ENCODE results near the gene OSBPL10.
A peak's percentile ranks its signal among the peaks of the same experiment; 100 is the strongest.

OSBPL10 gene

GRCh38 chr3:31848163-31848818 lies 132.8 kb downstream of the OSBPL10 start:
- H3K4me1 Mint-ChIP-seq: peaks cover 2% of the 10 kb centered on the region

GRCh38 chr3:31847760-31848159 lies 133.3 kb downstream of the OSBPL10 start:
- no peaks in the 10 kb centered on the region for H3K9me3 Mint-ChIP-seq

More at GRCh38 chr3:31848163-31848818, 132.8 kb downstream of the OSBPL10 start:
- H3K36me3 Mint-ChIP-seq: no peaks in the 10 kb centered on the region
- H3K4me3 Mint-ChIP-seq: no peak overlapping the region
- no peaks in the 10 kb centered on the region for H3K27me3 Mint-ChIP-seq
- H3K9me3 Mint-ChIP-seq: no peaks in the 10 kb centered on the region
- no peak overlapping the region for H3K27ac Mint-ChIP-seq

DNA sequence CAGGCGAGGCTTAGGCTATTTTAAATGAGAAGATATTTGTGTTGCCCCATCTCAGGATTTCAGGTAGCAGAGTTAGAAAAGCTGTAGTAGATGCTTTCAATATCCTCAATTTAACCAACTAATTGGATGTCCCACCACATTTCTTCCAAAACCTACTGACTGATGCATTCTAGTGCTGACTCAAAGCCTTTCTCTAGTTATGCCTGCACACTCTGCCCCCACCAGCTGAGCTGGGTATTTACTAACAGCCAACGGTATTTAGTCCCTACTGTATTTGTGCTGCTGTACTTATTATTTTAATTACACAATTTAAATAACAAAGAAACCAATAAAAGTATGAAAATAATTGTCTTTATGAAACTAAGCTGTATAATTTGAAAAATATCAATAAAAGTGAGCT lies 139.5 kb downstream of the OSBPL10 start:
- Mint-ChIP-seq H3K36me3 (no peaks in the 10 kb centered on the region), H3K4me3 (no peak overlapping the region), H3K4me1 (no peaks in the 10 kb centered on the region), H3K9me3 (no peaks in the 10 kb centered on the region), H3K27me3 (no peaks in the 10 kb centered on the region), H3K27ac (no peak overlapping the region)

More at GRCh38 chr3:31847760-31848159, 133.3 kb downstream of the OSBPL10 start:
- H3K27ac Mint-ChIP-seq: no peak overlapping the region
- H3K4me1 Mint-ChIP-seq: no peaks in the 10 kb centered on the region
- no peak overlapping the region for H3K4me3 Mint-ChIP-seq
- no peaks in the 10 kb centered on the region for H3K27me3 Mint-ChIP-seq
- no peaks in the 10 kb centered on the region for H3K36me3 Mint-ChIP-seq

DNA sequence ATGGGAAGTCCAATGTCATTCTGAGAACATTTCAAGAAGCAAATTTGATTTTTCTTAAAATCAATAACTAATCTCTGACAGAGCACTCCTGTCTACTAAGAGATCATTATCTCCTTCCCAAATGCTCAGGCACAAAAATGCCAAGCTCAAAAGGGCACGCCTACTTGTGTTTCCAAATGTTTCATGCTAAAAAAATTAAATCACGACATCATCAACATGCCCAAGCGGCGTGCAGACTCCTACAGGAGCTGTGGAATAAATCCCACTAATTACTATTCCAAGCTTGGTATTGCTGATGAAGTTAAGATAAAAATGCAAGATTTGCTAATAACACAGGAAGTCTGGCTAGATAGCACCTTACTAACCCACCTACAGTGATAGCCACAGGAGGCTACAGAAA lies 140.8 kb downstream of the OSBPL10 start:
- no peaks in the 10 kb centered on the region for H3K27me3 Mint-ChIP-seq
- no peak overlapping the region for H3K4me3 Mint-ChIP-seq
- no peaks in the 10 kb centered on the region for H3K36me3 Mint-ChIP-seq
- no peak overlapping the region for H3K27ac Mint-ChIP-seq
- H3K9me3 Mint-ChIP-seq: no peaks in the 10 kb centered on the region
- H3K4me1 Mint-ChIP-seq: no peaks in the 10 kb centered on the region

- Mint-ChIP-seq H3K9me3 (no peaks in the 10 kb centered on the region), H3K36me3 (no peaks in the 10 kb centered on the region), H3K27me3 (no peaks in the 10 kb centered on the region), H3K27ac (no peak overlapping the region), H3K4me1 (no peaks in the 10 kb centered on the region), H3K4me3 (no peak overlapping the region)
Observed at GRCh38 chr3:31839144-31839917, 141.7 kb downstream of the OSBPL10 start.

DNA sequence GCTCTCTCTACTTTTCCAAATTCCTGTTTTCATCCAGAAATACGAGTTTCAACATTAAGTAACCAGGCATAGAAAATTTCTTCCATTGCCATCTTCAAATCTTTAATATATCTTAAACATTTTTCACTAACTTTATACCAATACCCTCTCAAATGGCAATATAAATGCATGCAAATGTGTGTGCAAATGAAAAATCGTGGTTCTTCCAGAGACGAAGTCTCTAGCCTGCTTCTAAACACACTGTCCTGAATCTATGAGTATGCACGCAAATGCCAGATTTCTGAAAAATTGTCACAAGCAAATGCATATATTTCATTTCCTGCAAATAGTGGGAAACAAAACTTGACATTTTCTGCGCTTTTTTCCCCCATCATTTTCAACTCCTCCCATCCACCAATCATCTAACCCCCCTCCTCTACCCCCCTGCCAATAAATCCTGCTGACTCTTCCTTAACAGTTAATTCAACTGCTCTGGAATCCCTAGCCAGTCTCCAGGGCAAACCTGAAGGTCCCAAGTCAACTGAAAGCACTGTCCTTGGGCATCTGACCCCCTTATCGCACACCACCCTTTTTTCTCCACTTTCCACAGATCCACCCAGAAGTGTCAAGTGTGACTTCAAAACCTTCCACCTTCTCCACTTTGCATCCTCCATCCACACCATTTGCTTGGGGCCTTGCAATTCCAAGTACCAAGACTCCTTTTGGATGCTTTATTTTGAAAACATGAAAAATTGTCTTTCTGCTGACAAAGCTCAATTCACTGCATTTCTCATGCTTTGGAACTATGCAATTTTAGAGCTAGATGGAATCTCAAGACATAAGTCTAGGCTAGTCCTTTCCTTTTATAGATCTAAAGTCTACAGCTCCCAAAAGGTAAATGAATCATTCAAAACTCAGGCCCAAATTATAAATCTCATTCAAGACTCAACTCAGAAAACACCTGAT lies 144.7 kb downstream of the OSBPL10 start:
- H3K27me3 Mint-ChIP-seq: no peaks in the 10 kb centered on the region
- H3K9me3 Mint-ChIP-seq: no peaks in the 10 kb centered on the region
- no peaks in the 10 kb centered on the region for H3K36me3 Mint-ChIP-seq
- no peak overlapping the region for H3K27ac Mint-ChIP-seq
- H3K4me3 Mint-ChIP-seq: no peak overlapping the region
- H3K4me1 Mint-ChIP-seq: peaks cover 9% of the 10 kb centered on the region

GRCh38 chr3:31833391-31834190 lies 147.5 kb downstream of the OSBPL10 start:
- no peak overlapping the region for H3K27ac Mint-ChIP-seq
- no peaks in the 10 kb centered on the region for H3K9me3 Mint-ChIP-seq
- H3K4me1 Mint-ChIP-seq: peaks cover 34% of the 10 kb centered on the region
- H3K4me3 Mint-ChIP-seq: no peak overlapping the region
- H3K36me3 Mint-ChIP-seq: no peaks in the 10 kb centered on the region
- H3K27me3 Mint-ChIP-seq: no peaks in the 10 kb centered on the region

- Mint-ChIP-seq H3K27me3 (no peaks in the 10 kb centered on the region), H3K4me1 (peaks cover 38% of the 10 kb centered on the region), H3K4me3 (no peak overlapping the region), H3K36me3 (no peaks in the 10 kb centered on the region), H3K9me3 (no peaks in the 10 kb centered on the region), H3K27ac (no peak overlapping the region)
Observed at GRCh38 chr3:31832551-31832950, 148.5 kb downstream of the OSBPL10 start.

GRCh38 chr3:31831591-31831990 lies 149.5 kb downstream of the OSBPL10 start:
- Mint-ChIP-seq H3K4me1 (peaks cover 38% of the 10 kb centered on the region), H3K27ac (no peak overlapping the region), H3K4me3 (no peak overlapping the region), H3K36me3 (no peaks in the 10 kb centered on the region), H3K27me3 (no peaks in the 10 kb centered on the region), H3K9me3 (no peaks in the 10 kb centered on the region)

DNA sequence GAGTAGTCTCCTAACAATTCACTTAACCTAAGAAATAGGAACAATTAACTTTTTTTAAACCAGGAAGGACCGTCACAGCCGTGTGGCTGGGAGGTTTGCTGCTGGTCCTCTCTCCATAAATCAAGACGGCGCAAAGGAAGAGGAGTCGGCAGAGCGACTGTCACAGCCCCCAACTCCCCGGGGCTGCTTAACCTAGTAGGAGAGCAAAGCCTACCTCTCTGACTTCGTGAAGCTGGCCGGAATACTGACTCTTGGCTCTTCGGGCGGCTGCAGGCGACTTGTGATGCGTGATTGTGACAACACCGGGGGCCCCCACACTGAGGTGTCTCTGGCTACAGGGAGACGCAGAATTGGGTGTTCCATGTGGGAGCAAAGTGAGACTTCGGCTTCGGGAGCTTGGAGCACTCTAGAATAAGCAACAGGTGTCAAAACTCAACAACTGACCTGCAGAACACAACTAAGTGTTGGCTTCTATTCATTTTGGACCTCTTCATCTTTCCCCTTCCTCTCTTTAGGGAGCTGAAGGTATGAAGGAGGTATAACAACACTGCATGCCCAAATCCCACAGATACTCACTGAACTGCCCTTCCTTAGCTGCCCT lies 151.1 kb downstream of the OSBPL10 start:
- Mint-ChIP-seq H3K27ac (no peak overlapping the region), H3K4me1 (peaks cover 38% of the 10 kb centered on the region), H3K36me3 (no peaks in the 10 kb centered on the region)

GRCh38 chr3:31829010-31829409 lies 152.1 kb downstream of the OSBPL10 start:
- Mint-ChIP-seq H3K27me3 (no peaks in the 10 kb centered on the region), H3K27ac (peak overlapping the region; percentile 79), H3K4me3 (peak overlapping the region; percentile 51), H3K36me3 (no peaks in the 10 kb centered on the region), H3K9me3 (no peaks in the 10 kb centered on the region), H3K4me1 (peaks cover 38% of the 10 kb centered on the region)

More for the DNA sequence above, 151.1 kb downstream of the OSBPL10 start:
- H3K27me3 Mint-ChIP-seq: no peaks in the 10 kb centered on the region
- no peaks in the 10 kb centered on the region for H3K9me3 Mint-ChIP-seq
- H3K4me3 Mint-ChIP-seq: no peak overlapping the region

DNA sequence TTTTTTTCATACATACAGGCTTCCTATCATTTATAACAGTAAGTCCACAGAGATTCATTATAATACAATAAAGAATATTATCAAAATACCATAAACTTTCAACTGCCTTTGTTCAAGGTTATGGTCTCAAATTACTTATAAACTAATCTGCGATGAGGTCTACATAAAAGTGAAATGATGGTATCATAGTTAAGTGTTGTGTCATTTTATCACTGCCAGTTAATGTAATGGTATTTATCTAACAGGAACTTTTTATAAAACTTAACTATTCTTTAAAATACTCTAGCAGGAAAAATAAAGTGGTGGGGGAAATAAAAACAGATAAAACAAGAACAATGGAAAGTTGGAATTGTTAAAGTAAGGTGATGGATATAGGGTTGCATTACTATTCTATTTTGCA lies 153.1 kb downstream of the OSBPL10 start:
- no peaks in the 10 kb centered on the region for H3K9me3 Mint-ChIP-seq
- peaks cover 38% of the 10 kb centered on the region for H3K4me1 Mint-ChIP-seq
- H3K27ac Mint-ChIP-seq: no peak overlapping the region
- H3K27me3 Mint-ChIP-seq: no peaks in the 10 kb centered on the region
- H3K4me3 Mint-ChIP-seq: no peak overlapping the region
- H3K36me3 Mint-ChIP-seq: no peaks in the 10 kb centered on the region

DNA sequence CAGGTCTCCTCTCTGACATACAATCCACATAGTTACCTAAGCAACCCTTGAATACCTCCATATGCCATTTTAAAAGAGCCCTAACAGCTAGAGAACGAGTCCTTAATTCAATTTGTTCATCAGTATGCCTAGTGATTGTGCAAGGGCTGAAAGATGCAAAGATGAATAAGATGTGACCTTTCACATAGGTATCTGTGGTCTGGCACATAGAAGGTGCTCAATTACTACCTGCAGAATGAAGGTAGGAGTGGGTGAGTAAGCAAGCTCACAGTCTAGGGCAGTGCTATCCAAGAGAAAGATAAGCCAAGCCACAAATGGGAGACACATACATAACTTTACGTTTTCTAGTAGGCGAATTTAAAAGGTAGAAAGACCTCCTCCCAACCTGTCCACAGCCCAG lies 157.9 kb downstream of the OSBPL10 start:
- no peaks in the 10 kb centered on the region for H3K9me3 Mint-ChIP-seq
- no peaks in the 10 kb centered on the region for H3K36me3 Mint-ChIP-seq
- no peak overlapping the region for H3K27ac Mint-ChIP-seq
- H3K27me3 Mint-ChIP-seq: no peaks in the 10 kb centered on the region
- no peak overlapping the region for H3K4me3 Mint-ChIP-seq
- peaks cover 9% of the 10 kb centered on the region for H3K4me1 Mint-ChIP-seq

- no peaks in the 10 kb centered on the region for H3K27me3 Mint-ChIP-seq
- no peak overlapping the region for H3K4me3 Mint-ChIP-seq
- H3K27ac Mint-ChIP-seq: no peak overlapping the region
- peaks cover 18% of the 10 kb centered on the region for H3K4me1 Mint-ChIP-seq
- no peaks in the 10 kb centered on the region for H3K36me3 Mint-ChIP-seq
- no peaks in the 10 kb centered on the region for H3K9me3 Mint-ChIP-seq
Observed at GRCh38 chr3:31821118-31821517, 159.9 kb downstream of the OSBPL10 start.

- H3K27me3 Mint-ChIP-seq: no peaks in the 10 kb centered on the region
- no peak overlapping the region for H3K27ac Mint-ChIP-seq
- no peaks in the 10 kb centered on the region for H3K9me3 Mint-ChIP-seq
- no peak overlapping the region for H3K4me3 Mint-ChIP-seq
- no peaks in the 10 kb centered on the region for H3K36me3 Mint-ChIP-seq
- H3K4me1 Mint-ChIP-seq: peaks cover 35% of the 10 kb centered on the region
Observed at GRCh38 chr3:31819441-31819840, 161.6 kb downstream of the OSBPL10 start.
